T-helper 1 cell treated with Interleukin-12 subunit alpha and Interleukin-12 subunit beta and Interleukin-4 antibody, amounts not matched to agents 30 ng/mL and 1 ng/mL, for 36 hours (primary cell): Measurements from ENCODE around the gene CIITA. TPM values are rescaled to one million over a fixed set of nuclear protein-coding genes. Genes with fewer than 3 reads are reported as not detected.

Experiments used
- intact Hi-C: fragments of 100-400 bp; cut with micrococcal nuclease; formaldehyde crosslinking; loops from one replicate; pipeline ENCODE4 v1.15.1; 2024
- total RNA-seq: library from RNA; stranded (reverse); gene quantifications from 2 replicates; pipeline ENCODE4 v1.2.3, GENCODE V29; 2022

CIITA gene
- total RNA-seq, 1 donor from 2014 or later = 67.8 TPM

DNA sequence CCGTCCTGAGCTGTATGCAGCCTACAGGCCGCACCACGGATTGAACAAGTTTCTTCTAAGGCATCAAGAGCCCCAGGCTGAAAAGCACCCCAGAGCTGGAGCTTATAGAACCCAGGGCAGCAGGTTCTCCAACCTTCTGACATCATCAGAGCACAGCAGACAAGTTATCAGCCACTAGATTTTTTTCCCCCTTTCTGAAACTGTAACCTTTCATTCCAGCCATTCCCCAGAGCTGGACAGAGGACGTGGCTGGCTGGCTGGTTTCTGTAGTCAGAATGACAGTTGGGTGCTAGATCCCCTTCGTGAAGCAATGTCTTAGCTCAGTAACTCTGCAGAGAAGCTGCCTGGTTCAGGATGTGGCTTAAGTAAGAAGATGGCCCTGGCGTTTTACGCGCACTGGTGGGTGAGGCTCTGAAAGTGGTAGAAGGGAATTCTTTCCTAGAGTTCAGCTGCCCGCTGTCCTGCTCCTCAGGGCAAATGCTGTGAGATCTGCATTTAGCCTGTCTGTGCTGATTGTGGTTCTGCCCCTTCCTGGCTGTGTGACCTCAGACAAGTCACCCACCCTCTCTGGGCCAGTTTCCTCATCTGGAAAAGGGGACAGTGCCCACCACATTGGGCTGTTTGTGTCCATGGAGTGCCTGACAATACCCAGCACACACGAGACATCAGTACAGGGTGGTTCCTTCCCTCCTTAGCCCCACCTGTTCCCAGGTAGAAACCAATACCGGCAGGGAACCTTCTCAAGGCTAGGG lies 56.1 kb downstream of the CIITA start:
- intact Hi-C loops = no loop called here

DNA sequence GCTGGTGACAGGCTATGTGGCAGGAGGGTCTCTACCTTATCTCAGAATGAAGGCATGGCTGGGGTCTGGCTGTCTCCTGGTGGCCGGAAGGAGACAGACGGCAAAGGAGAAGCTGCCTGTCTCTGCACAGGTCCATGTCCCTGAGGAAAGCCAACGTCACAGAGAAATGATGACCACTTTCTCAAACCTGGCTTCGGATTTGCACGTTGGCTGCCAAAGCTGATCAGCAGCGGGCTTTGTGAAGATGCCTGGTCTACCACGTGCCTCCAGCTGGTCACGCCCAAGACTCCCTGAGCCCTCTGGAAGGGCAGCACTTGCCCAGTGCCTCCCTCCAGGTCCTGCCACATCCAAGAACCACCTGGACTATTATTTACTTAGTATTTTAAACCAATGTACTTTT lies 56.9 kb downstream of the CIITA start:
- intact Hi-C loops = no loop called here

DNA sequence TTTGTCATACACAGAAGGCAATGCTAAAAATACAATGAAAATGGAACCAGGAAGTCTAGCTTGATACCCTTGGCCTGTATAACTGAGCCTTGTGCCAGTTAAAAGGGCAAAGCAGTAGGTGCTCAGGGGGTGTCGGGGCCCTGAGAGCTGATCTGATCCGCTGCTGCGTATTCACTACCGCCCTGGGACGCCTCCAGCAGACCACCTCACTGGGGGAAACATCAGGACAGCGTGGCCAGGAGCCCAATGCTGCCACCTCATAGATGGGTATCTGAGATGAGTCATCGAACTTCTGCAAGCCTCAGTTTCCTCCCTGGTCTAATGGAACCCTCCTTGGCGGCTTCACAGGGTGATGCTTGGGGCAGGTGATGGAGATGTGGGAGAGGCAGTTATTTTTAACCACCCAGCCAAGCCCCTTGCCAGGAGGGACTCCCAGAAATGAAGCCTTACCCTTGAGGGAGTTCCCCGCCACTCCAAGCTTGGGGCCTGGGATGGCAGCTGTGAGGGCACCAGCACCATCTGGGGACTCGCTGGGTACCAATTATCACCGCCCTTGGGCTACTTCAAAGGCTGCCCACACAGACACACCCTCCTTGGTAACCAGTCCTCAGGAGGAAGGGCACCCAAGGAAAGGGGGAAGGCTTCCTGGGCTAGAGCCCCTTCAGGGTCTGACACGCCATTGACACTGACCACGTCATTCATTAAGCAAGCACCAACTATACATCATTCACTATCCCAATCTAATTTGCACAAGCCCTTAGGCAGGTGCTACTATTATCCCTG lies 57.5 kb downstream of the CIITA start:
- intact Hi-C loops = loop anchor here (5.0 kb wide), 1 partner anchor 1603 kb away; no protein-coding TSS in a partner anchor

DNA sequence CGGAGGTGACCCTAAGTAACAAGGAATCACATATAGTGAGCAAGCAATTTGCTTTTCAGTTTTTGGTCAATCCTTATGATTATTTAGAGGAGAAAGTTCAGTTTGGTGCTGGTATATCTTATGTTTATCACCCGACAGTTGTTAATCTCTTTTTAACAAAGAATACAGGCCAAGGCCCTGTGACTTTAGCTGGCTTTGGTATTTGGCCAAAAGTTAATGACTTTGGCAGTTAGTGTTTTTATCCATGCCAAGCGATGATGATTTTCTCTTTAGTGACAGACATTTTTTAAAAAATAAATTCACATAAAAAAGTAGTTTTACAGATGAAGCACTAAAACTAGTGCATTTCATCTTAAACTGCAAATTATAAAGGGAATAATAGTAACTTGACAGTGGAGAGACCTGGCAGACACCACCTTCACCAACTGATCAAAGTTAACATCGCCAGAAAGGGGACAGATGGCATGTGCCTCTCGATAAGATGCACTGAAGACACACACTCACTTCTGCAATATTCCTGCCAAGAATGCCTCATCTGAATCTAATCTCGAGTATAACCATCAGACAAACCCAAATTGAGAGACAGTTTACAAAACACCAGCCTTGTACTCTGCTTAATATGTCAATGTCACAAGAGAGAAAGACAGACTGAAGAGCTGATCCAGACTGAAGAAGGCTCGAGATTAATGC lies 58.4 kb downstream of the CIITA start:
- intact Hi-C loops = loop anchor here (5.0 kb wide), 1 partner anchor 1602 kb away; no protein-coding TSS in a partner anchor

DNA sequence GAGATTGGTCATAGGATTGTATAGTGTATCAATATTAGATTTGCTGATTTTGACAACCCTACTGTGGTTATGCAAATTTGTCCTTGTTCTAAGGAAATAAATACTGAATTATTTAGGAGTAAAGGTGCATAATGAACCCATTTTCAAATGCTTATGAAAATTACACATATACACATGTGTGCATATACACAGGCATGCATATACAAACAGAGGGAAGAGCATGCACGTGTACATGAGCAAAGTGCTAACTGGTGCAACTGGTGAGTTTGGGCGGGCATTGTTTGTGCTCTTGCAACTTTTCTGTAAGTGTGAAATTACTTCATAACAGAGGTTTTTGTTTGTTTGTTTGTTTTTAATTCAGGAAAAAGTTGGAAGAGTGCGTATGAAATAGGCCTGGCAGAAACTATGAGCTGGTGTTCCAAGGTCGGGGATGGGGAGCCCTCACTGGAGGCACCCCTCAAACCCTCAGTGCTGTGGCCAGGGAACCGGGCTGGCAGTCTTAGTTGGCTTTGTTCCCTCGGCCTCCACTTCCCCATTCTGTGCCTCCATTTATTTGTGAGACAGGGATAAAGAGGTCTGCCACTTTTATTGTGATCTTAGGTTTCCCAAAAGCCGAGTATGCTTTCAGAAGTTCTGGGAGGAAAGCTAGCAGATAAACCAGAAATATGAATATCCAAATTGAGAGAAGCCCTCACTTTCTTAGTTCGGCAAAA lies 59.4 kb downstream of the CIITA start:
- intact Hi-C loops = loop anchor here (5.0 kb wide), 1 partner anchor 1601 kb away; no protein-coding TSS in a partner anchor

DNA sequence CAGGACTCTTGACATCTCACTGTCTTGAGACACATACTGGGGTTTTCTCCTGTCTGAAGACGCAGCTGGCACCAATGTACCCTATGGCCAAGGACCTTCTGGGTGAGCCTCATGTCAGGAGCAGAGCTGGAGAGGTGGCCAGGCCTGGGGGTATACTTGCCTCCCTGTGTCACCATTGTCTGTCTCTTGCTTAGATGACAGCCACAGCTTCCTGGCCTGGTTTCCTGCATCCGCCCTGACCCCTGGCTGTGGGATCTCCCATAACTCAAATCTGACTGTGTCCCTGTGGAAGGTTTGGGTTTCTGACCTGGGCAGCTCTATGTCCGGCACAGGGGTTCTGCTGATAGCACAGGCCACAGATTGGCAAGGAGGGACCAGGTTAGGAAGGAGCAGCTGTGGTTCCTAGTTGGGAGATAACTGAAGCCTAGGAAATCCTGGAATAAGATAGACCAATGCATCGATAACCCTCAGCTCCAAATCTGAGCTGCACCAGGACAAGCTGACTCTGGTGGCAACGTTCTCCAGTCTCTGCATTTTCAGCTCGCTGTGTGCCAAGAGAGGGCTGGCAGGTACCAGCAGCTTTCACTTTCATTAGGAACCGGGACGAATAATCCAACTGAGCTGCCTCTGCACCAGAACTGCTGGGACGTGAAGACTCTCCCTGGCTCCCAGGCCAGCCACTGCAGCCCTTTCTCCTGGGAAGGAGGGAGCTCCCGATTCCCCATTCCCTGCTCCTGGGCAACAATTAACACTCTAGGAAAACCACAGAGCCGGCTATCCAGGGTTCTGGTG lies 60.3 kb downstream of the CIITA start:
- intact Hi-C loops = loop anchor here (5.0 kb wide), 1 partner anchor 1600 kb away; no protein-coding TSS in a partner anchor

DNA sequence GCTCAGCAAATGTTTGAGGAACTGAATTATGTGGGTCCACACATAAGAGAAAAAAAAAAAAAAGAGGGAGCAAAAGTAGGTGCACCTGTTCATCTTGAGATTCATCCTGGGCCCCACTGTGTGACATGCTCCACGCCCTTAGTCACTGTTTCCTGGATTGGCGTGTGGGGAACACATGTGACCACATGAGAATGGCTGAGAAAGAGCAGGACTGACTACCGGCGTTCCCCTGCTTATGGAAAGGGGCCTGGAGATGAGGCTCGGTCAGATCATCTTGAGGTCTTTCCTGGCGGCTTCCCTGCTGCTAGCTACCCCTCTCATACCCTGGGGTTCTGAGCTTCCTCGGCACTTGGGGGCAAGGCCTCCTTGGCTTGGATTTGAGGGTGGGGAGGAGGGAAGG lies 61.3 kb downstream of the CIITA start:
- intact Hi-C loops = loop anchor here (5.0 kb wide), 1 partner anchor 1599 kb away; no protein-coding TSS in a partner anchor

DNA sequence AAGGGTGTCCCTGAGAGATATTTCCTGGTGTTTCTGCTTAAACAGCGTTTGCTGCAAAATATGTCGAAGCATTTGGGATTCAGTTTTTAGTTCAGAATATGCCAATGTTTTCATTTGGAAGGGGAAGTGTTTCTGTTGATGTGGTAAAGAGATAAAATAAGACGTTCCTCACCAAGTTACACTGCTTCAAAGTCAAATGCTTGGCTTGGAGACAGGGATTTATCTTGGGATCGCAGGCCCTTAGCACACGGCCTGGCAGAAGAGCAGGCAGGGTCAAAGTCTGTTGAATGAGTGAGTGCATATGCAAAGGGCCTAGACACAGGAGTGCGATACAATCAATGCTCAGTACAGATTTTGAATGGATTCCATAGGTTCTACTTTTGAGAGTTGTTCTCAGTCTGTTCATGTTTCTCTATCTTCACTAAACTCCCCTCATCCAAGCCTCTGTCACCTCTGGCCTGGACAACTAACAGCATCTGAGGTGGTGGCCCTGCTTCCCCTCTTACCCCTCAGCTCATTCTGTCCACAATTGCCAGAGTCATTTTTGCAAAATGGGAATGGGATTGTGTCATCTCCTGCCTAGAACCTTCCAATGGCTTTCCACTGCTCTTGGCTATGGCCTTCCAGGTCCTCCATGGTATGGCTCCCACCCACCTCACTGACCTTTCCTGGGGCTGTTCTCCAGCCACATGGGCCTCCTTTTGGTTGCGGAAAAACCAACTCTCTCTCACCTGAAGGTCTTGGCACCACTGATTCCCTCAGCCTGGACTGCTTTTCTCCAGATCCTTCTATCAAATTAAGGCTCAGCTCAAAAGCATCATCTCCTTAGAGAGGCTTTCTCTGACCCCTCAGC lies 62.0 kb downstream of the CIITA start:
- intact Hi-C loops = loop anchor here (5.0 kb wide), 1 partner anchor 1598 kb away; no protein-coding TSS in a partner anchor

DNA sequence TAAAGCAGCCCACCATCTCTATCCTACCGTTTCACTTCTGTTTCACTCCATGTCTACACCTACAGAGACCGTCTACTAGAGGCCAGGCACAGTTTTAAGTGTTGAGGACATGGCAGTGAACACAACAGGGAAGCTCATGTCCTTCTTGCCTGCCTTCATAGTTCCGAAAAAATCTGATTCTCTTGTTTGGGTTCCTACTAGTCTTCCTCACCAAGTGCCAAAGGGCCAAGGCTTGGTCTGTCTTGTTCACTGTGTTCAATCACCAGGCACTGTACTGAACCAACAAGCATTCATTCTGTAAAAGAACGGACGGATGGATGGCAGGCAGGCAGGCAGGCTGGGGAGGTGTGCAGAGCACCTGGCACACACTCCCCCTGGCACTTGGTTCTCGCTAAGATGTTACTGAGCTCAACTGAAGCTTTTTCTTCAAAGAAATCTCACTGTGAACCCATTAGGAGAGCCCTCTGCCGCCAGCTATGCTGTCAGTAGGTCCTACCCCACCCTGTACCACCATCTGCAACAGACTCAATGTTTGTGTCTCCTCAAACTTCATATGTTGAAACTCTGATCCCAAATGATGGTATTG lies 62.7 kb downstream of the CIITA start:
- intact Hi-C loops = loop anchor here (5.0 to 10.0 kb wide), 5 partner anchors 648 to 1865 kb away; partner anchors contain the start of genes CPPED1, HAPSTR1, LITAF and TXNDC11

DNA sequence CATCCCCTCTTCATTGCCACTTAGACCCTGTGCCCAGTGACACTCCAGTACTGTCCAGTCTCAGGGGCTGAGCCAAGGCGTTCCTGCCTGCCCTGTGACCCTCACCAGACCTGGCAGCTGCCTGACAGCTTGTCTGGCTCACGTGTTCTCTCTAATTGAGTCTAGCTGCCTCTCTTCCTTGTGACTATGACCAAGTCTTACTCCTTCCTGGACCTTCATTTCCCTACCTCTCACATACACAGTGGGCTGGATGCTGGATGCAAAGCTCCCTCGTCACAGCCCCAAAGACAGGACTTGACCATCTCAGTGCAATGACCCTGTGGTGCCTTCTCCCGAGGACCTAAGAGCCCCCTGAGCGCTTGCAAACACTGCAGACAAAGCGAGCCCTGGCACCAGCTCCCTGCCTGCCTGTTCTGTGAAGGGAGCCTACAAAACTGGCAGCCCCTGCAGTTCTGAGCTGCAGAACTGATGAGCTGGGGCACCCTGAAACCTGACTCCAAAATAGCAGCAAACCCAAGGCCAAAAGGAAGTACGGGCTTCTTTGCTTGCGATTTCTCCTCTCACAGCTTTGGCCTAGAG lies 63.6 kb downstream of the CIITA start:
- intact Hi-C loops = loop anchor here (5.0 to 10.0 kb wide), 4 partner anchors 647 to 1864 kb away; partner anchors contain the start of genes CPPED1, HAPSTR1, LITAF and TXNDC11

DNA sequence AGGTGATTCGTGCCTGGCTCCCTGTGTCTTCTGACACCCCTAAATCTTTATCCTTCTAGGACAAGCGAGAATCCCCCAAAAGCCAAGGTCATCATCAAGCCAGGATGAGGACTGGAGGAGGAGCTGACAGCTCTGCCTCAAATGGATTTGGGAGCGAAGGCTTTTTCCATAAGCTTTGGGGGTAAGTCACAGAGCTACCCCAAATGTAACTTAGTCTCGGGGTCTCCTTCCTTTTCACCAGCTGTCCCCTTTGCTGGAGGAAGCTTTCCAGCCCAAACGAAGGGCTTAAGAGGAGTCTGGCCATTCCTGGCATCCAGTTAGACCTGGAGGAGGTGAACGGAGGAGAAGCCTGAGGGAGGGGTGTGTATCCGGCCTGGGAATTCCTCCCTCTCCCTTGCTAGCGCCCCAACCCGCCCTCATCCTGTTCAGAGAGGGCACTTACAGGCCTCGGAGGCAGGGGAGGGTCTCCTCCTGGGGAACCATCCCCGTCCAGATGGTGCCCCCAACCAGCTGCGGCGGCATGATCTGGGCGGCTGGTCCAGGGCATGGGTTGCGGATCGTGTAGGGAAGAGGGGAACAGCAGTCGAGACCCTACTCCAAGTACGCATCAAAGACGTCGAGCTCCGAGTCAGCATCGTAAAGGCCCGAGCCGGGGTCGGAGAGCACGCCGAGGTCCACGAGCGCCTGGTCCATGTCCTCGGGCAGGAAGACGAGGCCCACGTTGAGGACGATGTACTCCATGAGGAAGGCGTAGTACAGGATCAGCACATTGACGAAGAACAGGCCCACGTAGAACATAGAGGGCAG lies 64.3 kb downstream of the CIITA start:
- intact Hi-C loops = loop anchor here (5.0 to 10.0 kb wide), 4 partner anchors 646 to 1863 kb away; partner anchors contain the start of genes CPPED1, HAPSTR1, LITAF and TXNDC11

DNA sequence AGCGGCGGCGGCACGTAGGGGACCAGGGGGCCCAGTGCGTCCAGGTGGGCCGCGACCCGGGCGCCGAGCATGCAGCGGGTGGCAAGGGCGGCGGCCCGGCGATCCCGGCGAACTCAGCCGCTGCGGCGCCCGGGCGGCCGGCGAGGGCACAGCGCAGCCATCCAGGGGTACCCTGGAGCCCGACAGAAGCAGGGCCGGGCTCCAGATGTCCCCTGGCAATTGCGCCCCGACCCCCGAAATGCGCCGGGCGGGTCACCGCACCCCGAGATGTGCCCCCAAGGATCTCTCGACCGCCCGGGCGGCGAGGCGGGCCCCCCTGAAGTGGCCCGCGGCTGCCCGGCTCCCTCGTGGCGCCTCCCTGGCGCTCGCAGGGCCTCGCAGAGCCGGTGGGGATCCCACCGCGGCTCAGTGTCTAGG lies 64.9 kb downstream of the CIITA start:
- intact Hi-C loops = loop anchor here (1.0 to 10.0 kb wide), 6 partner anchors 64 to 1863 kb away; partner anchors contain the start of genes CPPED1, HAPSTR1, LITAF and SNX29

DNA sequence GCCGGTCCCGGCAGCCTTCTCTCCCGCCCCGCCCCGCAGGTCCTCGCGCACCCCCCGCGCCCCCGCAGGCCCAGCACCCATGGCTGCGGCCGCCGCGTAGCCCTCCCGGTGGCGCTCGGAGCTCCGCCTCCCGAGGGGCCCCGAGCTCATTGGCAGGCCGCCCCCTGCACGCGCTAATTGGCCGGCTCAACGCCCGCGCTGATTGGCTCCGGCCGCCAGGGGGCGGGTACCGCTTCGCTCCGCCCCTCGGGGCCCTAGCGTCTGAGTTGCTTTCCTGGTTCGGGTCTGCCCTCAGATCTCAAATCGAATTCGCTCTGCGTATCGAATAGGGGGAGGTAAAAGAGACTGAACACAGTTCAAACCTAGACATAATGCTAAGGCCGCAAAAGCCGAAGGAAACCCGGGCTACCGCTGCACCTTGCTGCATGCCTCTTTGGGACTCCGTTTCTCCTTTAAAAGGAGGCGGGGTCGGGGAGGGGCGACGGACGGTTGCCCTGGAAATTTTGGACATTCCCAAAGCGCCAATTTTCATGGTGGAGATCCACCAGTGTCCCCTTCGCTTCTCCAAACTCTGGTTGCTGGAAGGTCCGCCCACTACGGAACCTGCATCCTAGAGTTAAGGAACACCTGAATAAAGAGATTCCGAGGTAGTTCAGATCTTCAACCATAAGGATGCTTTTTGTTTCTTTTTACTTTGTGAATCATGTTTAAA lies 65.5 kb downstream of the CIITA start, which contains the start of gene DEXI:
Gene DEXI, minus strand, starts transcription at position 117 of the 712 bp plus-strand sequence. CDS start 463 bp downstream, outside the sequence.
- intact Hi-C loops = loop anchor here (1.0 to 10.0 kb wide), 6 partner anchors 64 to 1862 kb away; partner anchors contain the start of genes CPPED1, HAPSTR1, LITAF and SNX29

DNA sequence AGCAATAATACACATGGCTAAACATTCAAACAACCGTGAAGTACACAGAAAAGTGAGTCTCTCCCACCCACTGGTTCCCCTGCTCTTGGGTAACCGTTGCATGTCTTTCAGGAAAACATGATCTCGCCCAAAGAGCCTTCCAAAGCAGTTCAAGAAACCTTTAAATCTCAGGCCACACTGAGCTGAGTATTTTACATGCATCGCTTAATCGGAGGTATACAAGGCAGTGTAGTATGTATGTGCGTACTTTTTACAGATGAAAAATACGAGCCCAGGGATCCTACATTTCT lies 66.0 kb downstream of the CIITA start:
- intact Hi-C loops = loop anchor here (5.0 to 10.0 kb wide), 4 partner anchors 644 to 1862 kb away; partner anchors contain the start of genes CPPED1, HAPSTR1, LITAF and TXNDC11

DNA sequence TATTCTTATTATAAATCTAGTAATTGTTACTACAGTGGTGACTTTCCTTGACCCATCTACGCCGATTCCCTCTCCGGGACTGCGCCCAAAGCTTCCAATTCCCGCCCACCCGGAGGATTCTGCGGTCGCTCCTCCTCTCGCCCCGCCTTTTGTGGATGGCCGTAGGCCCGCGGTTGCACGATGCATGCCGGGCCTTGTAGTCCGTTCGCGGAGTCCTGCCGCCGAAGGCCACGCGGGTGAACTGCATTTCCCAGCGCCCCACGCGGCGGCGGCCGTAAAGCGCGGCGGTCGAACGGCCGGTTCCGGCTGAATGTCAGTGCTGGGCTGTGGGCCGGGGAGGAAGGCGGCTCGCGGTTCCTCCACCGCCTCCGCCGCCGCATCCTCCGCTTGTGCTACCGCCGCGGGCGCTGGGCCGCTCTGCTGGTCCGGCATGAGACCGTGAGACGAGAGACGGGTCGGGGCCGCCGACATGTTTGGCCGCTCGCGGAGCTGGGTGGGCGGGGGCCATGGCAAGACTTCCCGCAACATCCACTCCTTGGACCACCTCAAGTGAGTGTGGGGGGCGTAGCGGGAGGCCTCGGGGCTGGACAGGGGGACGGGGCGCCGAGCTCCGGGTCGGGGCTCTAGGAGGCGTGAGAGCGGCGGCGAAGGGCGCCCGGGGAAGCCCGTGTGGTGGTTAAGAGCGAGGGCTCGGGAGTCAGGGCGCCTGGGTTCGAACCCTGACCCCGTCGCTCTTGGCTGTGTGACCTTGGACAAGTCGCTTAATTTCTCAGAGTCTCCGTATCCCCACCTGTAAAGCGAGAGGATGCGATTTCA lies 67.5 kb downstream of the CIITA start, which contains the start of gene CLEC16A:
Gene CLEC16A, plus strand, starts transcription at position 316 of the 816 bp plus-strand sequence. Its CDS starts 154 bp downstream, at position 470.
- intact Hi-C loops = loop anchor here (1.0 to 10.0 kb wide), 11 partner anchors 10 to 1860 kb away; partner anchors contain the start of genes ATF7IP2, CPPED1, HAPSTR1 and LITAF
